ENCODE measurements around the gene TRMT11.
"Not testable (repeated sequence)": the region's sequence is repeated elsewhere in the genome, so short reads cannot be mapped to it uniquely, and the experiment has no call there.

Gene TRMT11

DNA sequence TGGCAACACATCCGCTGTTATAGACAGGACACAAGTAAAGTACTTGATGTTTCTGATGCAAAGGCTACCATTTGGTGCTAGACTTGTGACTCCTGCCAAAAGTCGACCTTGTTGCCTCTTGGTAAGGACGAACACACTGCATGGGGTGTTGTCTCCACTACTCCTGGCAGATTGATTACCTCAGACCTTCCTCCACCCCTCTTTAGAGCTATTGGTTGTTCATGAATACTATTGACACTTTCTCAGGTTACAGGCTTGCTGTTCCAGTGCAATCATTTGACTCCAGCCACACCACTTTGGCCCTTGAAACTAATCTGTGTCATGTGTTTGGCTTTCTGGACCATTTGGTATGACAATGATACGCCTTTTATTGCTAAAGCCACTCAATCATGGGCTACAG, 62.3 kb downstream of the TRMT11 start:
- no peak for DNase-seq

DNA sequence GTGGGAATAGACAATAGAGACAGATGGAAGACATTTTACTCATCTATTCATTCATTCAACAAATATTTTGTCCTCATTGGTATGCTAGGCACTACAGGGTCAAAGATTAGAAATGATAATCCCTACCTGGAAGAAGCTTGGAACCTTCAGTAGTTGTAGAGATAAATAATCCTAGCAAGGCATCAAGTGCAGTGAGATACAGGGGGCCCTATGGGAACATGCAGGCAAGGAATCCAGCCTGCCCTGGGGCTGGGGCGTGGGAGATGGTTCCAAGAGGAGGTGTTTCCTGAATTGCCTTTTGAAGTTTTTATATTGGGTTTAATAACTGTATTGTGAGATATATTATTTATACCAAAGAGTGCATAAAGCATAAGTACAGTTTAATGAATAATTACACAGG, 64.5 kb downstream of the TRMT11 start:
- no peak for DNase-seq

DNA sequence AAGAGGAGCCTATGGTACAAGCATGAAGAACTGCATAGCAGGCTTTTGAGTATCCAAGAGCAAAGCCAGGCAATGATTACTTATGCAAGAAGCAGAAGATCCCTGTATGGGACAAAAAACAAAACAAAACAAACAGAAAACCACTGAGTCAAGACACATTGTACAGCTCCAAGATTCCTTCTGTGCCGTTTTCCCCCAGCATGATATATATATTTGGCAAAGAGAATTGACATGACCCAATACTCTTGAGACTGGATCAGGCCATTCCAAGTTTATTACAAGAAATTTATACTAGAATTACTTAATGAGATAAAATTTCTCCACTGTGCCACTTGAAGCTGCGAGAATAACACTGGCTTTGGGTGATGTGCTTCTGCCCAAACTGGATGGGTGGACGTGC, 65.5 kb downstream of the TRMT11 start:
- no peak for DNase-seq

DNA sequence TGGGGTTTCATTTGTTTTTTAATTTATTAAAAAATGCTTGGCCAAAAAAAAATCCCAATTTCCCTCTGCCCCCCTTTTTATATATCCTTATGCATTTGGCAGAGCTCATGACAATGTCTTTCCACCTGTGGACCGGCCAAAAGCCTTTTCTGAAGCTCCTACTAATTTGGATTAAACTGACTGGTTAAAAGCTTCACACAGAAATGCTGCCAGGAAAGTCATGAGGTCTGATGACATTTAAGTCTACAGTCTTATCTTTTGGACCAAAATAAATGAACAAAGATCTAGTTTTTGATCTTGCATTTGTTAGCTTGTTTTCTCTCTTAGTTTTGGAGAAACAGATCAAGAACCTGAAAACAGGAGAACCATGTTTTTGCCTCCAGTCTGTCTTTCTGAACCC, 66.1 kb downstream of the TRMT11 start:
- no peak for DNase-seq

DNA sequence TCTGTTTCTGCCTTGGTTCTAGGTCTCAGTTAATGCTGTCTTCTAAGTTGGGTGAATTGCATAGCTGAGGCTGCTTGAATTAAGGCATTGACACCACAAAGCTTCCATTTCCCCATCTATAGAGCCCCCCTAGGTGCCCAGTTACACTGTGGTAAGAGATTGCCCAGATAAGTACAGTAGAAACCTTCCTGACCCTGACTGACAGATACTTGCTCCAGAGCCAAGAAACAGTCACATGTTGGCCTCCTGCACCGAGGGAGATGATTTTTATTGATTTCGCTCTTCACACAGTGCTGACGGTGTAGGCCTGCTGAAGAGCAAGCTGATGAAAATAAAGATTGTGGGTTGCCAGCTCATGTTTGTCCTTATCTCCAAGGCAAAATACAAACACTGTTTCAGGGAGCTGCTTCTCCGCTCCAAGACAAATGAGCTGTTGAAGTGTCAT, 67.9 kb downstream of the TRMT11 start:
- no peak for DNase-seq

DNA sequence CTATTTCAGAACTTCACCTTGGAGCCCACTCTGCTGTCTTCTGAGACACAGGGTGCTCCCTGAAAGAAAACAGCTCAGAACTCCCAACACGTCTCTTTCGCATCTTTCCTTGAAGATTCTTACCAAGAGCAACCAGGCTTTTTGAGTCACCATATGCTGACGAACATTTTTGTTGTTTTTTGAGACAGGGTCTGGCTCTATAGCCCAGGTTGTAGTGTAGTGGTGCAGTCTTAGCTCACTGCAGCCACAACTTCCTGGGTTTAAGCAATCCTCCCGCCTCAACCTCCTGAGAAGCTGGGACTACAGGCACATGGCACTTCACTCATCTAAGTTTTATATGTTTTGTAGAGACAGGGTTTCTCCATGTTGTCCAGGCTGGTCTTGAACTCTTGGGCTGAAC, 68.5 kb downstream of the TRMT11 start:
- no peak for DNase-seq

DNA sequence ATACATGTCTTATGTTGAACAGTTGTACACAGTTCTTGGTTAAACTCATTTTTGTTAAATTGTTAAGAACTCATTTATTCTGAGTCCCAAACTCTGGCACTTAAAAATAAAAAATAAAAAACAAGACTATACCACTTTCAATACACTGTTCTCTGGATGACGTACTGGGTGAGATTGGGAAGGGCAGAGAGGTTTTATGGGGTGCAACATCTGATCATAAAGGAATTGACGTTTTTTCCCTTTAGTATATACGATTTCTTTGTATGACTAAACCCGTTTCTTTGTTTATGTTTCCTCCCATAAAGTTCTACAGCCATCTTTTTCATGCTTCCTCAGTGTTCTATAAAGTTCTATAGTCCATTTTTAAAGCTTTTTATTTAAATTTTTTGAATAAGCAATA, 69.1 kb downstream of the TRMT11 start:
- DNase-seq, result no peak

DNA sequence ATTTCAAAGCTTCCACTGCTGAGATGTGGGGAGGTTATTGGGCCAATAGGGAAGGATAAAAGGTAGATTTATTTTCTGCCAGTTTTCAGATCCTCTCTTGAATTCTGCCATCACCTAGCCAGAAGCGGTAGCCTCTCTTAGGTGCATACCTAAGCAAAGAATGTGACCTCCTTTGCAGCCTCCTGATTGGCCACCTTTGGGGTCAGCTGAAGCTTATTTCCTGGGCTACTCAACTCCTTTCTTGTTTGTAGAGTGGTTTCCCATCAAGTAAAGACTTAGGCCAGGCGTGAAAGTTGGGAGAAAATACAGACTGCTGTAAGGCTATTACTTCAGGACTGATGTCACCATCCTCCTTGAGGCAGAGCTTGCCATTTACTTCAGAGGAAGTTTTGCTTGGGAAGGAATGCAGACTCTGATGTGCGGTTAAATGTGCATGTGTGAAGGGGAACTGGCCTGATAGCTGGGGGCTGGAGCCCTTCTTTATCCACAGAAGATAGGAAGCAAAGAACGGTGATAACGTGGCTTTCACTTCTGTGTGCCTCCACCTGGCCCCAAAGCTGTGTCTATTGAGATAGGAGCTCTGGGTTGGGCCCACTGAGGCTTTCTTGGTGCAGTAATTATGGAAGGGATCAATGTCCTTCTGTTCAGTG, 70.1 kb downstream of the TRMT11 start:
- no peak for DNase-seq

DNA sequence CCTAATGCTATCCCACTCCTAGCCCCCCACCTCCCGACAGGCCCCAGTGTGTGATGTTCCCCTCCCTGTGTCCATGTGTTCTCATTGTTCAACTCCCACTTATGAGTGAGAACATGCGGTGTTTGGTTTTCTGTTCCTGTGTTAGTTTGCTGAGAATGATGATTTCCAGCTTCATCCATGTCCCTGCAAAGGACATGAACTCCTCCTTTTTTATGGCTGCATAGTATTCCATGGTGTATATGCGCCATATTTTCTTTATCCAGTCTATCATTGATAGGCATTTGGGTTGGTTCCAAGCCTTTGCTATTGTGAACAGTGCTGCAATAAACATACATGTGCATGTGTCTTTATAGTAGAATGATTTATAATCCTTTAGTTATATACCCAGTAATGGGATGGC, 71.7 kb downstream of the TRMT11 start:
- not testable (repeated sequence) for DNase-seq

DNA sequence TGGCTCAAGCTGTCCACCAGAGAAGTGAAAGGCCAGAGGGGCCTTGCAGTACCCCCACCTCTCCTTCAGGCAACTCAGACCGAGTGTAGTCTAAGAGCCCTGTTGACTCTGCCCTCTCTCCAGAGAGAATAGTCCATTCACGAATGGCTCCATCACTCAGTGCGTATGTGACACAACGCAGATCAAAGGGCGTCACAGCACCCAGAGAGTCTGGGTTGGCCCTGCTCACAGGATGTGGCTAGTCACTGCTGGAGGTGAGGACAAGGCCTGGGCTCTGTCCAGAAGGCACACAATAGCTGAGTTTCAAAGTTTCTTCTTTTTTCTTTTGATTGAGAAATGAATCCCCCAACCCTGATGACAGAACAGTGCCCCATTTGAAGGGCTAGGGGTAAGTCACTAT, 74.1 kb downstream of the TRMT11 start:
- no peak for DNase-seq

DNA sequence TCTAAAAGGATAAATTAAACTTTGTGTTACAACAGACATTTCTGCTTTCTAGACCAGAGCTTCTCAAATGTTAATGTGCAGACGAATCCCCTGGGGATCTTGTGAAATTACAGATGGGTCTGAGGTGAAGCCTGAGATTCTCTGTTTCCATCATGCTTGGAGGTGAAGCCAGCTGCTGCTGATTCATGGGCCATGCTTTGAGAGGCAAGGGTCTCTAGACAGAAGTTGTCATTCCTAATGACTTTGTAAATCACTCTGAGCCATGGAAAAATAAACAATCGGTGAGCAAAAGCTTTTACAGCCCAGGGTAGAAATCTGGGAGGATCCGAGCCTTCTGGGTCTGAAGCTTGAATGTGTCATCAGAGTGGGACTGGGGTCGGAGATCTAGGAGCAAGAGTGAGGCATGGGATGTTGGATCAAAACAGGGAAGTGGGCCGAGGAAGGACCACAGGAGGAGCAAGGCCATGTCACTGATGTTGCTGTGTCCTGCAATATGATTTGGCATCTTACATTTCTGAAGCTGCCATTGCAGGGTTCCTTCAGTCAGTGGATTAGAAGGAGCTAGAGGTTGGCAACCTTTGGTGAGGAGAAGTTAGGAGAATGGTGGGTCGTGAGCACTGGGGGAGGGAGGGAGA, 77.3 kb downstream of the TRMT11 start:
- DNase-seq, result no peak

DNA sequence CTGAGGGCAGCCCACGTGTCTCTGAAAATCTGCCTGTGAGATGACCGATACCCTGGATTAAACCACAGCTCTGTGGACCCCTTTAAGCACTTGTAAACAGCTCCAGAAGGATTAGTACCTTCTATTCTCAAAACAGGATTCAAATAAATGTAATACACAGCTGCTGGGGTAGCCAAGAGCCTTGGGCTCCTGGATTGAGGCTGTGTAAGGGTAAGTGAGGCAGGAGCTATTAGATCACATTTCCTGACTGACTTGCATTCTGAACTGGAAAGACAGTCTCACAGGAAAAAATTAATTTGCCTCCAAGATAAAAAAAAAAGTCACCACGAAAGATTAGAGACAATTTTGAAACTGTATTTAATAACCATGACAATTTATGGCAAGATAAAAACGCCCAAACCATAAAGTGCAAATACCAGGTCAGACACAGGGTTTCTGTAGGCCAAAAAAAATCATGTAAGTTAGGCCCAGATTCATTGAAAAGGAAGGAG, 78.0 kb downstream of the TRMT11 start:
- DNase-seq, result no peak

DNA sequence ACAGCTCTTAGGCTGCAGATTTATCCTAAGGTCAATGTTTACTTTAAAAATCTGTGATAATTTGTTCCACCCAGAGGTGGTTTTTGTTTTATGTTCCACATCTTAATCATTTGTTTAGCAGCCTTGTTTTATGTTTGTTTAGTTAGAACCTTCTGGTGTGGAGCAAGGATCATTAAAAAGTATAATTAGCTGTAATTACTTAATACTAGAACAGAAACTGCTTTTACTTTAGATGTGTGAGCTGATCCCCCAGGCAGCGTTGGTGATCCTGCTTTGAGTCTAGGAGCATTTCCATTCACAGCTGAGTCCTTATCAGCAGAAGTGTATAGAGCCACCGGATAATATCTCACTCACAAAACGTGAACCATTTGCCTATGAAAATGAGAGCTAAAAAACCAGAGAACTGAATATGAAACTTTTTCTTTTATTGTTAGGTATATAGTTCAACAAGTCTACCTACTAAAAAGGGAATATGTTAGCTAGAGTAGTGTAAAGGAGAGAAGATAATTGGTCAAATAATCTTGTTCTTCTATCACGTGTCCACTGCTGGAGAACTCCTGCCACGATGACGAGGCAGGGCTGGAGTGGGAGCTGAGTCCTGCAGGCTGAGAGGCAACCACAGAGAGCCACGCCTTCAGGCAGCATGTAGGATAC, 78.5 kb downstream of the TRMT11 start:
- no peak for DNase-seq

DNA sequence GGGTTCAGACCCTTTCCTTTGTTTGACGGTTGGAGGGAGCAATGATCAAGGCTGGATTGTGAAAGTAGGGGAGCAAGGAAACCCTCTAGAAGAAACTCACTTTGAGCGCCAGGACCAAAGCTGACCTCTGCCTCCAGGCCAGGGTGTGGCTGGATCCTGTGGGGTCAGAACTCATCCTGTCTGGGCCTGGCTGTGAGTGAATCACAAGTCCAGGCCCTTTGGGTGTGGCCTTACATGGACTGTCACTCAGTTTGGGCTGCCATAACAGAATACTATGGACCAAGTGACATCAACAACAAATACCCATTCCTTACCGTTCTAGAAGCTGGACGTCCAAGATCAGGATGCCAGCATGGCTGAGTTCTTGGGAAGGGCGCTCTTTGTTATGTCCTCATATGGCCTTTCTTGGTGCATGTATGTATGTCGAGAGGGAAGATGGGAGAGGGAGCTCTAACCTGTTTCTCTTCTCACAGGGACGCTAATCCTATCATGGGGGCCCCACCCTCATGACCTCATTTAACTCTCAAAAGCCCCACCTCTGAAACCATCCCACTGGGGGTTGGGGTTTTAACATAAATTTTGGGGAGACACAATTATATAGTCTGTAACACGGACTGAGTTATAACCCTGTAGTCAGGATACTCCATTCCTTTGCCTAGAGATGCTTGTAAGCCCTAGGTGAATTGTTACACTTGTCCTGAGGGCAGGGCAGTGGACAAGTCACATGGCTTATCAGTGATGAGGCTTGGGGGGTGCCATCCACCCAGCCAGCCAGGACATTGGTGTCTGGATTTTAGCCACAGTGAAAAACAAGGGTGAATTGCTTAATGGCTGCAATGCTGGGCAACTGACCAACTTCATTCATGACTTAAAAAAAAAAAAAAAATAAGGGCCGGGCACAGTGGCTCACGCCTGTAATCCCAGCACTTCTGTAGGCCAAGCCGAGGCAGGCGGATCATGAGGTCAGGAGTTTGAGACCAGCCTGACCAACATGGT, 80.0 kb downstream of the TRMT11 start:
- DNase-seq, result no peak

DNA sequence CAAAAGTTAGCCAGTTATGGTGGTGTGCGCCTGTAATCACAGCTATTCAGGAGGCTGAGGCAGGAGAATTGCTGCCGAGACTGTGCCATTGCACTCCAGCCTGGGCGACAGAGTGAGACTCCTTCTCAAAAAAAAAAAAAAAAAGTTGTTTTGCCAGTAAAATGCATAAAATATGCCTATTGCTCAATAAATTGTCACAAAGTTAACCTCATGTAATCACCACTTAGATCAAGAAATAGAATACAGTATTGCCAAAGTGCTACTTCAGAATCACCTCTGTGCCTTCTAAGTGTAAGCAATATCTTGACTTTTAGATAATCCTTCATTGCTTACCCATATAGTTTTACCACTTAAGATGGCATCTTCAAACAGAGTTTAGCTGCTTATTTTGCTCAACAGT, 80.7 kb downstream of the TRMT11 start:
- no peak for DNase-seq

DNA sequence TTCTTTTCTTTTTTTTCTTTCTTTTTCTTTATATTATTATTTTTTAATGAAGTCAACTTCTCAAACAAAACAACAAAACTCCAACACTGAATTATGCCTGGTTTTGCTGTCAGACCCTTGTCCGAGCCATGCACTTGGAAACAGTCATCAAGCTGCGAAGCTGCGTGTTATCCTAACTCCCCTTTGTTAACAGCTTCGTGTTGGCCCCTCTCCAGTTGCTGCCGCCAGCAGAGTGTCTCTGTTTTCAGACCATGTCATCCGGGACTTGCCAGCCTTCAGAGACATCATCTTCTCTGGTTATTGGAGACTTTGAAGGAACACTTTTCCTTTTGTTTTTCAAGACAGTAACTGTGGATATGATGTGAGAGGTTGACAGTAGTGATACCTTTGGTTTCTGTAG, 83.1 kb downstream of the TRMT11 start:
- no peak for DNase-seq

DNA sequence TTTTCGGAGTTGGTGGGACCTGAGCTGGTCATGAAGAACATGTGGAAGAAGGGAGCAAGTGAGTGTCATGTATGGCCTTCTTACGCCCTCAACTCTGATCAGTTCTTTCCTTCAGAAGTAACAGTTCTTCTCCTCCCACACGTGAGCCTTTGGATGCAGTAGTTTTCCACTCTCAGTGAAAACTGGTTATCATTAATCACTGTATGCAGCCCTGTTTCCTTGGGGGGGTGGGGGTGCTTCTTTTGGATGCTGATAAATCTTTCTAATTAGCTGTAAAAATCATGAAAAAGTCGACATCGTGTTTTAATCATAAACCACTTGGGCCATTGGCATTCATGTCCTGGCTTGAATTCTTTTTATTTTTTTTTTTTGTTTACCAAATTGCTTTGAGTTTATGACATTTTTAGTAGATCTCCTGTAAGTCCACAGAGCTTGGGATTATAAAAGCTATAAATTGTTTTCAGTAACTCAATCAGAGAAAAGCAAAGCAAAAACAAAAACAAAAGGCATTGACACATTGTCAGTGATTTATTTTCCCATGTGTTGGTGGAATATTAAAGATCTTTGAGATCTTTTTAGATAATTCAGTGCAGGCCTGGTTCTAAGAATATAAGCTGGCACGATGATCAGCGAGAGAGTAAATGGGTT, 84.8 kb downstream of the TRMT11 start:
- no peak for DNase-seq

DNA sequence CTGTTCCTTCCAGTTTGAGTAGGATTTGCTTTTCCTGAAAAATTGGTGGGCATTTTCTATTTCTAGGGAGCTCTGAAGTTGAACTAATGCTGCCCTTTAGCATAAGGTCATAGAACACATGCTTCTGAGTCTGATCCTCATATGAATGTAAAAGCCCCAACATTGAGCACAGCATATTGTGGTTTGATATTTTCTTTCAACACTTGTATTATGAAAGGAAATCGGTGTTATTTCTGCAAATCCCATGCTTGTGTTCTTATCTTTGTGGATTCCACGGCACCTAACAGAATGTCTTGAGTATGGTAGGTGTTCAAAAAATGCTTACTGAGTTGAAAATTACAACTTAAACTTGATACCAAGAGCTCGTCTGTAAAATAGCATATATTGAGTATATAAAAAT, 85.8 kb downstream of the TRMT11 start:
- DNase-seq, result no peak

DNA sequence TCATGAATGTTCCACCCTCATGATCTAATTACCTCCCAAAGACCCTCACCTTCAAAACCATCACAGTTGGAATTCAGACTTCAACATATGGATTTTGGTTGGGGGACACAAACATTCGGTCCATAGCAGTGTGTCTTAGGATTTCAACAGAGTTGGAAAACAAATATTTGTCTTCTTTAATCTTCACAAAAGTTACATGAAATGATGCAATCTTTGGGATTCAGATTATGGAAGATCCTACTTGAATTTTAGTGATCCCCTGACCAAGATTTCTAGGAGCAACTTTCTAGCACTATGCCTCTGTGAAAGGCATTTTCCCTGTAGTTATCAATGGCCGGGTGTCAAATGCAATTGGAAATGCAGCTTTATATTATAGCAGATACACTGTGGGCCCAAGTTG, 86.5 kb downstream of the TRMT11 start:
- no peak for DNase-seq

DNA sequence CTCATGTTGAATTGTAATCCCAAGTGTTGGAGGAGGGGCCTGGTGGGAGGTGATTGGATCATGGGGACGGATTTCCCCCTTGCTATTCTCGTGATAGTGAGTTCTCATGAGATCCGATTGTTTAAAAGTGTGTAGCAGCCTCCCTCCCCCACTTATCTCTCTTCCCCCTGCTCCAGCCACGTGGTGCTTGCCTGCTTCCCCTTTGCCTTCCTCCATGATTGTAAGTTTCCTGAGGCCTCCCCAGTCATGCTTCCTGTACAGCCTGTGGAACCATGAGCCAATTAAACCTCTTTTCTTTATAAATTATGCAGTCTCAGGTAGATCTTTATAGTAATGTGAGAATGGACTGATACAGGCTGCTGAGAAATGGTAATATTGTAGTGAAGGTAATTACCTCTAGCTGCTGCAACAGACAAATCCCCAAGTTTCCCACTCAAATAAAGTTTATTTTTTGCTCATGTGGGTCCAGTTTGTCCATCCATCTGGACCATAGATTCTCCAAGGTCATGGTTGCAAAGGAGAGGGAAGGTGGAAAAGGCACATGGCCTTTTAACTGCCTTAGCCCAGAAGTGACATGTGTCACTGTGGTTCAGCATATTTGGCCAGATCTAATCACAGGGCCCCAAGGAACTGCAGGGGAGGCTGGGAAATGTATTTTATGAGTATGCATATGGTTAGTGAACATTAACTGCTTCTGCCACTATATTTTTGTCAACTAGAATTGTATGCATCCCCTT, 89.2 kb downstream of the TRMT11 start:
- DNase-seq, result no peak

DNA sequence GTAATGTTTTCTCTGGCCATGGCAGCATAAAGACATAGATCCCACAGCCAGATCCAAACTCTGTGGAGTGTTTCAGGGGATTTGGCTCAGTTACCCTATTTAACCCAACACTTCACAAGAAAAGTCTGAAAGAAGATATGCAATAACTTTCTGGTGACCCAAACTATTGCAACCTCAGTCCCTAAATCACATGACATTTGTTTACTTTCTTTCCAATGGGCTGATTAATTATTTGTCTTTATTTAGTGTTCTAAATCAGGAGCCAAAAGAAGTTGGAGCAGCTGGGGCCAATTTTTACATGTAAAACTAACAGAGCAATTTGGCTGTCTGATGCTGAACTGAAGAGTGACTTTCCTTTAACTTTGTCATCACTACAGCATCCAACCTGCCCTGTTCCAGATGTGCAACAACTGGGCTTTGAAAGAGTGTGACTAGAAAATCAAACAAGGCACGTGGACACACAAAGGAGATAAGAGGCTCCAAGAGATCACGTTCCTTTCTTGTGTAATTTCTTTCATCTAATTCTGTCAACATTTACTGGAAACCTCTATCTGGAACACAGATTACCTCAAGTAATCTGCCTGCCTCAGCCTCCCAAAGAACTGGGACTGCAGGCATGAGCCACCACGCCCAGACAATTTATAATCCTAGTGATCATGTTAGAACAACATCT, 90.8 kb downstream of the TRMT11 start:
- no peak for DNase-seq
